Measurements from ENCODE around the gene USP48.

Gene USP48

DNA sequence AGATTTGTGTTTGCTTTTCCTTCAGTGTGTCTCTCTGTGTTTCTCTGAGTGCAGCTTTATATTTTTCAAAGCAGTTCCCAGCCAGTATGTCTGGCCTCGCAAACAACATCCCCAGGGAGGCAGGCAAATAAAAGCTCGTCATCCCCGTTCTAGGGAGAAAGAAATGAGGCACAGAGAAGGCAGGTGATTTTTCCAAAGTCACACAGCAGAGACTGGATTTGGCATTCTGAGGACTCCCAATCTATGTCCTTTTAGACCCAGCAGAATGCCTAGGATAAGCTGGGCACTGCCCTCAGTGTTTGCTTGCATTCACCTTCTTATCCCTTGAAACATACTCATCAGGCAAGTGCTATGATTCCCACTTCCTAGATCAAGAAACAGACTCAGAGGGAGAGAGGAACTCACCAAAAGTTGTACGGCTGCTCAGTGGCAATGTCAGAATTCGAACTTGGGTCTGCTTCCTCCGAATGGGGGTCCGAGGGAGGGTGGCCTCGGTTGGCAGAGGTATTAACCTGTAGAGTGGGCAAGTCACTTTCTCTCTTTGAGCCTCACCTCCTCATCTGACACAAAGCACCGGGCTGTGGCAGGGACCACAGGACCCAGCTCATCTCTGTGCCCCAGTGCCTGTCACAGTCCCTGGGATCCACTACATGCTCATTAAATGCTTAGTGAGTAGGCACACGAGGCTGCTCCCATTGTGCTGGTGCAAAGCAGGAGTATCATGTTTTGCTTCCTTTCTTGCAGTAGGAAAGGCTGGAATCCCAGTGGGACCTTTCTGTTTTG lies 118.0 kb downstream of the USP48 start:
- DNase-seq (ENCODE audit: low spot score) = no peak
- TF ChIP-seq, protein P1, sequence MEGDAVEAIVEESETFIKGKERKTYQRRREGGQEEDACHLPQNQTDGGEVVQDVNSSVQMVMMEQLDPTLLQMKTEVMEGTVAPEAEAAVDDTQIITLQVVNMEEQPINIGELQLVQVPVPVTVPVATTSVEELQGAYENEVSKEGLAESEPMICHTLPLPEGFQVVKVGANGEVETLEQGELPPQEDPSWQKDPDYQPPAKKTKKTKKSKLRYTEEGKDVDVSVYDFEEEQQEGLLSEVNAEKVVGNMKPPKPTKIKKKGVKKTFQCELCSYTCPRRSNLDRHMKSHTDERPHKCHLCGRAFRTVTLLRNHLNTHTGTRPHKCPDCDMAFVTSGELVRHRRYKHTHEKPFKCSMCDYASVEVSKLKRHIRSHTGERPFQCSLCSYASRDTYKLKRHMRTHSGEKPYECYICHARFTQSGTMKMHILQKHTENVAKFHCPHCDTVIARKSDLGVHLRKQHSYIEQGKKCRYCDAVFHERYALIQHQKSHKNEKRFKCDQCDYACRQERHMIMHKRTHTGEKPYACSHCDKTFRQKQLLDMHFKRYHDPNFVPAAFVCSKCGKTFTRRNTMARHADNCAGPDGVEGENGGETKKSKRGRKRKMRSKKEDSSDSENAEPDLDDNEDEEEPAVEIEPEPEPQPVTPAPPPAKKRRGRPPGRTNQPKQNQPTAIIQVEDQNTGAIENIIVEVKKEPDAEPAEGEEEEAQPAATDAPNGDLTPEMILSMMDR (IDR thresholded peaks at IDR 0.05; ENCODE audit: borderline replicate concordance, control extremely low read depth, extremely low read depth, insufficient read depth, missing control alignments) = no peak
- in situ Hi-C loops (cut with MboI; ENCODE audit: low sequenced_read_pairs, unreplicated experiment) = no loop called here

DNA sequence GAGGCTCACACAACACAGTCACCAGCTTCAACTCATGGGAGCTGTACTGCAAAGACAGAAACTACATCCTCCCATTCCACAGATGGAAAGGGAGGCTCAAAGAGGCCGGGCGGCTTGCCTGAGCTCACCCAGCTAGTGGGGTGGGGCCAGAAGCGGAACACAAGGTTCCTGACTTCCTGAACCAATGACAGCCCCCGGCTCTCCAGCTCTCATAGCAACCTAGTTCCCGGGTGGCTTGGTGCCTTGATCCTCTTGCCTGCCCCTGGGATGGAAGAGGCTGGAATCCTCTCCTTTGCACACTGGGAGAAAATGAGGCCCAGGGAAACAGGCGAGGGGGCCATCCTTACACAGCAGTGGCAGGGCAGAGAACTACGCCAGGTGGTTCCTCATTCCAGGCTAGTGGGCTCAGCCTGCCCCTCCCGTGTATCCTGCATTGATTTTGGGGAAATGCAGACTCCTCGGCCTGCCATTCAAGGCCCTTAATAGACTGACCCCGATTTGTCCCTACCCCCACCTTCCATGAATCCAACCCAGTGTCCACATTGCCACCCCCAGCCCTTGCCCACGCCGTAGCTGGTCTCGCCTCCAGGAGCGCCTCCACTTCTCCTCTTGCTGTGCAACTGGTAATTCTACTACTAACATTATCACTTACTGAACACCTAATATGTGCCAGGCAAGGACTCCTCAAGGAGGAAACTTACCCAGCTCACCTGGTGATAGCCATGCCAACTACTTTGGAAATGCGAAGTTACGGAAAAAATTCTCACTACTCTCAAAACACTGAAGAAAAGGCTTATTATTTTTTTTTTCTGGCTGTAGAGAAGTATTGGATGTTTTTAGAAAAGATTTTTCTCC lies 118.8 kb downstream of the USP48 start:
- in situ Hi-C loops (cut with MboI; ENCODE audit: low sequenced_read_pairs, unreplicated experiment) = no loop called here
- DNase-seq (ENCODE audit: low spot score) = no peak
- TF ChIP-seq, protein P1 (IDR thresholded peaks at IDR 0.05; ENCODE audit: borderline replicate concordance, control extremely low read depth, extremely low read depth, insufficient read depth, missing control alignments) = no peak

DNA sequence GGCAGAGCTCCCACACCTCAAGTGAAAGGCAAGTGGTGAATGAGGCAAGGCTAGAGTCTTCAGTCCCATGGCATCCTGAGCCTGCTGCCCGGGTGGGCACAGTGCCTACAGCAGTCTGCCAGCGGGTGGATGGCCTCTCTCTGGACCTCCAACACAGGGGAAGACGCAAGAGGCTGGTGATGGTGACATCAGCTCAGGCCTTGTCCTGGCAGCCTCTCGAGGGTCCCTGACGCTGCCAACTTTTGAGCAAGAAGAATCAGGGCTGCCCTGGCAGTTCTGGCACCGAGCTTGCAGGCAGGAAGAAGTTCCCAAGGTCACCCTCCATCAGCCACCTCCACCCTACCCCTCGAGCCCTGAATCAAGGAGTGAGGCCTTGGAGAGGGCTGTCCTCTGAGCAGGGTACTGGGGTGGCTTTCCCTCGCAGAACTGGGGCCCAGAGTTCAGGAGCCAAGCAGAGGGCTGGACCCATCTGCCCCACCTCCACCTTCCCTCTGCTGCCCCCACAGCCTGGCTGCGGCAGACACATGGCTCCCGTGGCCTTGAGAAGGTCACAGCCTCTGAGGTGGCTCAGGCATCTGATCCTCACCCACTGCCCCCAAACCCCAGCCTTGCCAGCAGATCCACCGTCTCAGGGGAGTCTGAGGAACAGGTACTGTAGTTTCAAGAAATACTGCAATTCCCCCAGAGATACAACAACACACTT lies 119.5 kb downstream of the USP48 start:
- no peak for DNase-seq (ENCODE audit: low spot score)
- in situ Hi-C loops (cut with MboI; ENCODE audit: low sequenced_read_pairs, unreplicated experiment) = no loop called here
- TF ChIP-seq, protein P1 (IDR thresholded peaks at IDR 0.05; ENCODE audit: borderline replicate concordance, control extremely low read depth, extremely low read depth, insufficient read depth, missing control alignments) = no peak

DNA sequence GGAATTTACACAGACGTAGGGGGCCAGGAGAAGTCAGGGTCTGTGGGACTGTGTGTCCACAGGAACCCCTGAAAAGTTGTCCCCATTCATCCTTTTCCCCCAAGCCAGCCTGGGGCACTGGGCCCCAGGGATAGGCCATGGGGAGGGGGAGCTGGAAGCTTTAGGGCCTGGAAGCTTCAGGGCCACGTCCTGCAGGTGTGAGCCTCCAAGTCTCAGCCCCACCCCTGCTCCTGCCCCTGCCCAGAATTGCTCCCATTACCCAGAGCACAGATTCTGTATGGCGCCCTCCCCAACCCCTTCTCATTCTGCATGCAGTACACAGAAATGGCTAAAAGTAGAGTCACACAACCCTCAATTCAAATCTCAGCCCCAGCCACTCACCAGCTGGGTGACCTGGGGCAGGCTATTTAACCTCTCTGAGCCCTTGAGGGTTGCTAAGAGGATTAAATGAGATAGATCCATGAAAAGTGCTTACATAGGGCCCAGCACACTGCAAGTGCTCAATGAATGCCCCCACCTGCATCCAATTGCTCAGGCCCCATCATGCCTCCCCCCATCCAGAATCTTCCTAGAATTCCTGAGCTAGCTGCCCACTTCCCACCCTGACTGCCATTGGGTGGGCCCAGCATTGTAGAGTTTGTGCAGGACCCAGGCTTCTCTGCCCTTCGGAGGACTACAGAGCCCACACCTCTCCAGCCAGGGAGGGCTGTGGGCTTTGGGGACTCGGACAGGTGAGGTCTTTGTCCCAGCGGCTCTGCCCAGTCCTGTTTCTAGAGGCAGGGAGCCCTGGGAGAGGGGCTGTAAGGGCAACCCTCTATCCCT lies 120.3 kb downstream of the USP48 start:
- TF ChIP-seq, protein P1 (IDR thresholded peaks at IDR 0.05; ENCODE audit: borderline replicate concordance, control extremely low read depth, extremely low read depth, insufficient read depth, missing control alignments) = no peak
- in situ Hi-C loops (cut with MboI; ENCODE audit: low sequenced_read_pairs, unreplicated experiment) = no loop called here
- DNase-seq (ENCODE audit: low spot score) = no peak

DNA sequence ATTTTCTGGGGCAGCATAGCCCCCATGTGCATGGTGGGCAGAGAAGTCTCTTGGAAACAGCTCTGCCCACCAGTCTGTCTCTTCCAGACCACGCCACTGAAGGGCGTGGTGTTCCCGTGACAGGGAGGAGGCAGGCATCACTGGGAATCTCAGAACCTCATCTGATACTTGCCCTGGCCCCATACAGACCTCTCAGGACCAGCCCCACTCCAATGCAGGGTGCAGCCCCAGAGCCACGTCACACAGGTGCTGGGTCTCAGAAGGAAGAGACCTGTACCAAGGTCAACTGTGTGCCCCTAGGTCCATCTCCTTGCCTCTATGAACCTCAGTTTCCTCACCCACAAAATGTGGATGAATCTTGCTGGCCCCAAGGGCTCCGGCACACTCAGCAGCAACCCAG lies 121.1 kb downstream of the USP48 start:
- in situ Hi-C loops (cut with MboI; ENCODE audit: low sequenced_read_pairs, unreplicated experiment) = no loop called here
- no peak for DNase-seq (ENCODE audit: low spot score)
- TF ChIP-seq, protein P1 (IDR thresholded peaks at IDR 0.05; ENCODE audit: borderline replicate concordance, control extremely low read depth, extremely low read depth, insufficient read depth, missing control alignments) = no peak
